ENCODE data around the gene KCNC4.

KCNC4 gene

DNA sequence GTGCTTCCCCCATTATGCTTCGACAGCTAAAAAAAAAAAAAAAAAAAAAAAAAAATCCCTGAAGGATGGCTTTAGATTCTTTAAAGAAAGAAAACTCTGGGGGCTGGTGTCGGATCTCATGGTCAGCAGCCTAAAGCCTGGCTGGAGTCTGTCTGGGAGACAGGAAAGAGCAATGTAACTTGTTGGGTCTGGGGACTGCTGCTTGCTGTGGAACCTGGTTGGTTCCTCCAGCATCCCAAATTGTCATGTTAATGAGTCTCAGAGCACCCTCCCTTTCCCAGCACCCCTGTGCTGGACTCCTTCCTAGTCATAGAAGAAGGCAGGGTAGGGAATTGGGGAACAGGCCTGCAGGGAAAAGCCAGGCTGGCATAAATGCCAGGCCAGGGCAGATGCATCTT is 3.0 kb downstream of the KCNC4 start:
- TF ChIP-seq EP300 (IDR thresholded peaks at IDR 0.05; ENCODE audit: borderline replicate concordance) (no peak), FOXM1 (IDR thresholded peaks at IDR 0.05; ENCODE audit: borderline replicate concordance, low read depth) (no peak), RAD21 (IDR thresholded peaks at IDR 0.05; ENCODE audit: low read depth) (no peak), TAF1 (IDR thresholded peaks at IDR 0.05; ENCODE audit: low read depth) (no peak), ZBTB7A (IDR thresholded peaks at IDR 0.05; ENCODE audit: low read depth) (no peak), NFIC (IDR thresholded peaks at IDR 0.05) (no peak), YY1 (IDR thresholded peaks at IDR 0.05; ENCODE audit: low read depth) (no peak), EGR1 (IDR thresholded peaks at IDR 0.05) (no peak), CEBPB (IDR thresholded peaks at IDR 0.05) (no peak), MAX (IDR thresholded peaks at IDR 0.05) (no peak), TEAD4 (IDR thresholded peaks at IDR 0.05) (no peak), CREB1 (IDR thresholded peaks at IDR 0.05; ENCODE audit: low read depth) (no peak), USF1 (IDR thresholded peaks at IDR 0.05) (no peak)
- TF ChIP-seq, protein P1, sequence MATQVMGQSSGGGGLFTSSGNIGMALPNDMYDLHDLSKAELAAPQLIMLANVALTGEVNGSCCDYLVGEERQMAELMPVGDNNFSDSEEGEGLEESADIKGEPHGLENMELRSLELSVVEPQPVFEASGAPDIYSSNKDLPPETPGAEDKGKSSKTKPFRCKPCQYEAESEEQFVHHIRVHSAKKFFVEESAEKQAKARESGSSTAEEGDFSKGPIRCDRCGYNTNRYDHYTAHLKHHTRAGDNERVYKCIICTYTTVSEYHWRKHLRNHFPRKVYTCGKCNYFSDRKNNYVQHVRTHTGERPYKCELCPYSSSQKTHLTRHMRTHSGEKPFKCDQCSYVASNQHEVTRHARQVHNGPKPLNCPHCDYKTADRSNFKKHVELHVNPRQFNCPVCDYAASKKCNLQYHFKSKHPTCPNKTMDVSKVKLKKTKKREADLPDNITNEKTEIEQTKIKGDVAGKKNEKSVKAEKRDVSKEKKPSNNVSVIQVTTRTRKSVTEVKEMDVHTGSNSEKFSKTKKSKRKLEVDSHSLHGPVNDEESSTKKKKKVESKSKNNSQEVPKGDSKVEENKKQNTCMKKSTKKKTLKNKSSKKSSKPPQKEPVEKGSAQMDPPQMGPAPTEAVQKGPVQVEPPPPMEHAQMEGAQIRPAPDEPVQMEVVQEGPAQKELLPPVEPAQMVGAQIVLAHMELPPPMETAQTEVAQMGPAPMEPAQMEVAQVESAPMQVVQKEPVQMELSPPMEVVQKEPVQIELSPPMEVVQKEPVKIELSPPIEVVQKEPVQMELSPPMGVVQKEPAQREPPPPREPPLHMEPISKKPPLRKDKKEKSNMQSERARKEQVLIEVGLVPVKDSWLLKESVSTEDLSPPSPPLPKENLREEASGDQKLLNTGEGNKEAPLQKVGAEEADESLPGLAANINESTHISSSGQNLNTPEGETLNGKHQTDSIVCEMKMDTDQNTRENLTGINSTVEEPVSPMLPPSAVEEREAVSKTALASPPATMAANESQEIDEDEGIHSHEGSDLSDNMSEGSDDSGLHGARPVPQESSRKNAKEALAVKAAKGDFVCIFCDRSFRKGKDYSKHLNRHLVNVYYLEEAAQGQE (IDR thresholded peaks at IDR 0.05; ENCODE audit: low read depth), result no peak

- TF ChIP-seq ZBTB7A (IDR thresholded peaks at IDR 0.05; ENCODE audit: low read depth) (no peak), EGR1 (IDR thresholded peaks at IDR 0.05) (no peak), USF1 (IDR thresholded peaks at IDR 0.05) (no peak), MAX (IDR thresholded peaks at IDR 0.05) (no peak), TCF12 (IDR thresholded peaks at IDR 0.05; ENCODE audit: low read depth) (no peak), TAF1 (IDR thresholded peaks at IDR 0.05; ENCODE audit: low read depth) (no peak), FOXM1 (IDR thresholded peaks at IDR 0.05; ENCODE audit: borderline replicate concordance, low read depth) (no peak)
Measured at GRCh38 chr1:110214454-110215404, 4.6 kb downstream of the KCNC4 start.

- TF ChIP-seq ZBTB7A (IDR thresholded peaks at IDR 0.05; ENCODE audit: low read depth) (no peak), FOXM1 (IDR thresholded peaks at IDR 0.05; ENCODE audit: borderline replicate concordance, low read depth) (no peak), RAD21 (IDR thresholded peaks at IDR 0.05; ENCODE audit: low read depth) (no peak), EGR1 (IDR thresholded peaks at IDR 0.05) (no peak)
Measured at GRCh38 chr1:110215621-110216515, 5.8 kb downstream of the KCNC4 start.

- TF ChIP-seq TEAD4 (IDR thresholded peaks at IDR 0.05), result no peak
- TF ChIP-seq NFIC (IDR thresholded peaks at IDR 0.05), result no peak
Measured at GRCh38 chr1:110216844-110217444, 6.8 kb downstream of the KCNC4 start.

DNA sequence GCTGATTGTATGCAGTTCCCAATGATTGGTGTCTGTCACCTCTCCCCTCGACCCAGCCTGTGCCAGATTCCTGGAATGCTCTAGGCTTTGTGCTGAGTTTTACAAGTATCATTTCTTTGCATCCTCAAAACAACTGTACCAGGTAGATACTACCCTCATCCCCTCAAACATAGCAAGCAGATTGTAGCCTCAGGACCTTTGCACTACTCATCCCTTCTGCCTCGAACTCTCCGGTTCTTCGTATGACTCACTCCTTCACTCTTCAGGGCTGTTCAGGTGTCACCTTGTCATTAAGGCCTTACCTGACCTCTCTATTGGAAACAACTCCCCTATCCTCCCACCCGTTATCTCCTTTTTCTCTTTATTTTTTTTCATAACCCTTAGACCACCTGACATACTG is 8.0 kb downstream of the KCNC4 start:
- TF ChIP-seq MAX (IDR thresholded peaks at IDR 0.05), result no peak
- TF ChIP-seq ZBTB7A (IDR thresholded peaks at IDR 0.05; ENCODE audit: low read depth), result no peak
- TF ChIP-seq EGR1 (IDR thresholded peaks at IDR 0.05), result no peak
- TF ChIP-seq TCF12 (IDR thresholded peaks at IDR 0.05; ENCODE audit: low read depth), result no peak
- TF ChIP-seq, protein P1 (IDR thresholded peaks at IDR 0.05; ENCODE audit: low read depth), result no peak
- no peak for TF ChIP-seq RAD21 (IDR thresholded peaks at IDR 0.05; ENCODE audit: low read depth)
- no peak for TF ChIP-seq EP300 (IDR thresholded peaks at IDR 0.05; ENCODE audit: borderline replicate concordance)
- no peak for TF ChIP-seq TAF1 (IDR thresholded peaks at IDR 0.05; ENCODE audit: low read depth)
- no peak for TF ChIP-seq CEBPB (IDR thresholded peaks at IDR 0.05)

Measured in Ishikawa (cell line).